Stimulated activated naive CD8-positive, alpha-beta T cell treated with anti-CD3 and anti-CD28 coated beads, Interleukin-15, amount 100 ng/mL, for 72 hours (primary cell): ENCODE data around the gene VEZF1.

Source experiments
- ATAC-seq: fragments of 150-1000 bp; cut with Tn5 transposase; 2 replicates; pipeline ENCODE4 v1.10.0; 2021; ENCODE audit warnings: mild to moderate bottlenecking, moderate library complexity
- DNase-seq, 2 donors: peaks; one replicate each; pipeline ENCODE4 v3.0.0; 2021 to 2022
- H3K27ac Mint-ChIP-seq, 2 donors: one replicate each; pipeline ENCODE4 v1.8.0; 2022; ENCODE audit warnings: mild to moderate bottlenecking in 2 of 2, mixed read lengths in 2 of 2, moderate library complexity in 2 of 2
- H3K27me3 Mint-ChIP-seq: one replicate; pipeline ENCODE4 v1.8.0; 2022; ENCODE audit warnings: mixed read lengths
- H3K4me1 Mint-ChIP-seq: one replicate; pipeline ENCODE4 v1.8.0; 2022; ENCODE audit warnings: mild to moderate bottlenecking, mixed read lengths
- H3K4me3 Mint-ChIP-seq, 2 donors: one replicate each; pipeline ENCODE4 v1.8.0; 2022; ENCODE audit warnings: mild to moderate bottlenecking in 2 of 2, mixed read lengths in 2 of 2, moderate library complexity in 1 of 2
- H3K9me3 Mint-ChIP-seq, 2 donors: one replicate each; pipeline ENCODE4 v1.8.0; 2022; ENCODE audit warnings: mixed read lengths in 2 of 2

Gene VEZF1

GRCh38 chr17:57953219-57953618 is 34.8 kb downstream of the VEZF1 start:
- Mint-ChIP-seq H3K27ac (no peak overlapping the region), H3K4me1 (peaks cover 71% of the 10 kb centered on the region), H3K27me3 (peaks cover 54% of the 10 kb centered on the region), H3K4me3 (no peak overlapping the region), H3K9me3 (no peaks in the 10 kb centered on the region)
- DNase-seq: no peak
- ATAC-seq: no peak

GRCh38 chr17:57949649-57950048 is 38.4 kb downstream of the VEZF1 start:
- ATAC-seq (no peak), DNase-seq (no peak)
- Mint-ChIP-seq H3K4me3 (no peak overlapping the region), H3K27ac (no peak overlapping the region), H3K27me3 (peaks cover 37% of the 10 kb centered on the region), H3K4me1 (peaks cover 63% of the 10 kb centered on the region), H3K9me3 (no peaks in the 10 kb centered on the region)

- no peak for DNase-seq
- peak; percentile 69 for ATAC-seq
- H3K27me3 Mint-ChIP-seq: peaks cover 29% of the 10 kb centered on the region
Observed at GRCh38 chr17:57948555-57949420, 39.3 kb downstream of the VEZF1 start.

GRCh38 chr17:57948169-57948554 is 39.9 kb downstream of the VEZF1 start:
- ATAC-seq (no peak), DNase-seq (no peak)
- Mint-ChIP-seq H3K4me1 (peaks cover 55% of the 10 kb centered on the region), H3K27ac (peak overlapping the region in 1 of 2 donors; percentile 55), H3K27me3 (peaks cover 23% of the 10 kb centered on the region), H3K4me3 (no peak overlapping the region), H3K9me3 (no peaks in the 10 kb centered on the region)

More at GRCh38 chr17:57948555-57949420, 39.3 kb downstream of the VEZF1 start:
- H3K27ac Mint-ChIP-seq: peak overlapping the region in 1 of 2 donors; percentile 55
- H3K9me3 Mint-ChIP-seq: no peaks in the 10 kb centered on the region
- no peak overlapping the region for H3K4me3 Mint-ChIP-seq
- H3K4me1 Mint-ChIP-seq: peaks cover 57% of the 10 kb centered on the region

GRCh38 chr17:57947369-57947768 is 40.7 kb downstream of the VEZF1 start:
- no peak overlapping the region for H3K27ac Mint-ChIP-seq
- DNase-seq: no peak
- no peaks in the 10 kb centered on the region for H3K9me3 Mint-ChIP-seq
- H3K4me1 Mint-ChIP-seq: peaks cover 47% of the 10 kb centered on the region
- peaks cover 15% of the 10 kb centered on the region for H3K27me3 Mint-ChIP-seq
- no peak for ATAC-seq
- H3K4me3 Mint-ChIP-seq: peak overlapping the region in 1 of 2 donors; percentile 10

GRCh38 chr17:57946798-57947358 is 41.2 kb downstream of the VEZF1 start:
- ATAC-seq (peak; percentile 94), DNase-seq (peak; percentile 27 to 53)
- Mint-ChIP-seq H3K27ac (no peak overlapping the region), H3K4me3 (peak overlapping the region; percentile 24 to 58), H3K27me3 (peaks cover 14% of the 10 kb centered on the region), H3K9me3 (no peaks in the 10 kb centered on the region), H3K4me1 (peaks cover 47% of the 10 kb centered on the region)

- Mint-ChIP-seq H3K27ac (no peak overlapping the region), H3K9me3 (no peaks in the 10 kb centered on the region), H3K27me3 (peaks cover 20% of the 10 kb centered on the region), H3K4me1 (peaks cover 49% of the 10 kb centered on the region), H3K4me3 (peak overlapping the region in 1 of 2 donors; percentile 58)
- DNase-seq: no peak
- ATAC-seq: peak; percentile 18
Observed at GRCh38 chr17:57945996-57946797, 41.9 kb downstream of the VEZF1 start.

GRCh38 chr17:57944908-57945307 is 43.1 kb downstream of the VEZF1 start:
- H3K9me3 Mint-ChIP-seq: no peaks in the 10 kb centered on the region
- no peak overlapping the region for H3K27ac Mint-ChIP-seq
- DNase-seq: no peak
- H3K4me1 Mint-ChIP-seq: peaks cover 51% of the 10 kb centered on the region
- H3K27me3 Mint-ChIP-seq: peaks cover 28% of the 10 kb centered on the region
- H3K4me3 Mint-ChIP-seq: no peak overlapping the region
- ATAC-seq: no peak

- ATAC-seq (no peak), DNase-seq (no peak)
- H3K4me3 Mint-ChIP-seq: no peak overlapping the region
- no peak overlapping the region for H3K27ac Mint-ChIP-seq
- H3K4me1 Mint-ChIP-seq: peaks cover 47% of the 10 kb centered on the region
- H3K9me3 Mint-ChIP-seq: no peaks in the 10 kb centered on the region
- peaks cover 35% of the 10 kb centered on the region for H3K27me3 Mint-ChIP-seq
Observed at GRCh38 chr17:57943645-57944044, 44.4 kb downstream of the VEZF1 start.

- peaks cover 42% of the 10 kb centered on the region for H3K4me1 Mint-ChIP-seq
- H3K4me3 Mint-ChIP-seq: no peak overlapping the region
- ATAC-seq (no peak), DNase-seq (no peak)
- H3K27me3 Mint-ChIP-seq: peaks cover 40% of the 10 kb centered on the region
- H3K9me3 Mint-ChIP-seq: no peaks in the 10 kb centered on the region
- H3K27ac Mint-ChIP-seq: no peak overlapping the region
Observed at GRCh38 chr17:57943140-57943539, 44.9 kb downstream of the VEZF1 start.

- no peak for DNase-seq
- peaks cover 32% of the 10 kb centered on the region for H3K4me1 Mint-ChIP-seq
- no peak overlapping the region for H3K4me3 Mint-ChIP-seq
- peaks cover 35% of the 10 kb centered on the region for H3K27me3 Mint-ChIP-seq
- no peak for ATAC-seq
- H3K27ac Mint-ChIP-seq: peak overlapping the region in 1 of 2 donors; percentile 62
- H3K9me3 Mint-ChIP-seq: no peaks in the 10 kb centered on the region
Observed at GRCh38 chr17:57941384-57942370, 46.4 kb downstream of the VEZF1 start.

GRCh38 chr17:57940653-57941329 is 47.3 kb downstream of the VEZF1 start:
- Mint-ChIP-seq H3K4me3 (peak overlapping the region in 1 of 2 donors; percentile 8), H3K4me1 (peaks cover 27% of the 10 kb centered on the region), H3K9me3 (no peaks in the 10 kb centered on the region), H3K27ac (no peak overlapping the region), H3K27me3 (peaks cover 30% of the 10 kb centered on the region)
- DNase-seq: no peak
- peak; percentile 40 for ATAC-seq

GRCh38 chr17:57940231-57940630 is 47.8 kb downstream of the VEZF1 start:
- H3K9me3 Mint-ChIP-seq: no peaks in the 10 kb centered on the region
- peaks cover 30% of the 10 kb centered on the region for H3K27me3 Mint-ChIP-seq
- peaks cover 27% of the 10 kb centered on the region for H3K4me1 Mint-ChIP-seq
- DNase-seq (no peak), ATAC-seq (no peak)
- H3K4me3 Mint-ChIP-seq: no peak overlapping the region
- no peak overlapping the region for H3K27ac Mint-ChIP-seq

- Mint-ChIP-seq H3K27ac (no peak overlapping the region), H3K4me3 (no peak overlapping the region)
Observed at GRCh38 chr17:57939797-57940196, 48.3 kb downstream of the VEZF1 start.

More at GRCh38 chr17:57939797-57940196, 48.3 kb downstream of the VEZF1 start:
- DNase-seq: no peak
- H3K27me3 Mint-ChIP-seq: peaks cover 30% of the 10 kb centered on the region
- H3K4me1 Mint-ChIP-seq: peaks cover 27% of the 10 kb centered on the region
- no peaks in the 10 kb centered on the region for H3K9me3 Mint-ChIP-seq
- ATAC-seq: peak; percentile 23
